GM12878 (cell line): ENCODE data around the gene TMEM167A. TPM values are rescaled to one million over a fixed set of nuclear protein-coding genes. Genes with fewer than 3 reads are reported as not detected.

Experiments used
- ASH2L ChIP-seq: fragments of 300-600, 200-600 bp; sonication (generic); IDR thresholded peaks from 2 replicates; pipeline ENCODE4 v1.6.1; 2017; ENCODE audit warnings: low read depth, mild to moderate bottlenecking, borderline replicate concordance
- CEBPZ ChIP-seq: fragments of 150-350 bp; IDR thresholded peaks from 2 replicates; pipeline ENCODE4 v1.6.1; 2016; ENCODE audit warnings: low read depth, low read length
- CREM ChIP-seq: IDR thresholded peaks from 2 replicates; pipeline ENCODE4 v1.6.1; 2014; ENCODE audit warnings: antibody characterized with exemption, low read depth
- NFYB ChIP-seq: IDR thresholded peaks from 2 replicates; pipeline ENCODE4 v1.6.1; 2011; ENCODE audit warnings: low read depth, mild to moderate bottlenecking, low read length, improper control_type of control experiment, moderate library complexity; ENCODE audit not compliant: insufficient read depth
- SIN3A ChIP-seq: IDR thresholded peaks from 2 replicates; pipeline ENCODE4 v1.6.1; 2012; ENCODE audit warnings: low read depth, low read length, improper control_type of control experiment
- SREBF1 ChIP-seq: IDR thresholded peaks from 2 replicates; pipeline ENCODE4 v1.6.1; 2012; ENCODE audit warnings: mild to moderate bottlenecking, low read length
- YY1 ChIP-seq: IDR thresholded peaks from 2 replicates; pipeline ENCODE4 v1.6.1; 2011; ENCODE audit warnings: low read depth, mild to moderate bottlenecking, low read length
- ZBTB33 ChIP-seq: fragments of 450-650 bp; IDR thresholded peaks from 2 replicates; pipeline ENCODE4 v1.6.1; 2017; ENCODE audit warnings: mild to moderate bottlenecking
- ZNF217 ChIP-seq: fragments of 450-650 bp; IDR thresholded peaks from 2 replicates; pipeline ENCODE4 v1.6.1; 2017; ENCODE audit warnings: antibody characterized with exemption, mild to moderate bottlenecking
- polyA plus RNA-seq, 11 experiments: library from polyadenylated mRNA; depleted of rRNA in 4 of 11; unstranded in 6 of 11; stranded (reverse) in 5 of 11; fragments of >200 nt; fragmentation: Nextera tagmentation in 4 of 11; fragmentation: Illumina TruSeq in 1 of 11; extraction: Ambion mirVana in 4 of 11; extraction: Trizol in 1 of 11; gene quantifications; 1 replicate in 1 of 11; 2 replicates in 10 of 11; pipeline versions ENCODE4 v1.2.1 to v1.2.3, GENCODE V29; 2011 to 2016; ENCODE audit warnings: inconsistent platforms in 2 of 11, missing spikeins in 2 of 11, low read depth in 1 of 11
- total RNA-seq, 4 experiments: library from RNA; depleted of rRNA in 3 of 4; stranded (reverse); fragments of >200 nt in 3 of 4; fragmentation: Illumina TruSeq in 1 of 4; extraction: Trizol in 1 of 4; gene quantifications; 2 replicates each; pipeline versions ENCODE4 v1.2.1 to v1.2.3, GENCODE V29; 2013 to 2021
- TF ChIP-seq, protein P1 (sequence below): fragments of 450-650 bp; IDR thresholded peaks from 2 replicates; pipeline ENCODE4 v1.6.1; 2016; ENCODE audit warnings: mild to moderate bottlenecking, moderate library complexity, borderline replicate concordance

Gene TMEM167A
- total and polyA plus RNA-seq, 10 of the 15 experiments (the other 5 are each of a cell fraction or from before 2014, with no cell fraction given): 29.5 to 363 (median 85.6) TPM

- TF ChIP-seq, protein P1, sequence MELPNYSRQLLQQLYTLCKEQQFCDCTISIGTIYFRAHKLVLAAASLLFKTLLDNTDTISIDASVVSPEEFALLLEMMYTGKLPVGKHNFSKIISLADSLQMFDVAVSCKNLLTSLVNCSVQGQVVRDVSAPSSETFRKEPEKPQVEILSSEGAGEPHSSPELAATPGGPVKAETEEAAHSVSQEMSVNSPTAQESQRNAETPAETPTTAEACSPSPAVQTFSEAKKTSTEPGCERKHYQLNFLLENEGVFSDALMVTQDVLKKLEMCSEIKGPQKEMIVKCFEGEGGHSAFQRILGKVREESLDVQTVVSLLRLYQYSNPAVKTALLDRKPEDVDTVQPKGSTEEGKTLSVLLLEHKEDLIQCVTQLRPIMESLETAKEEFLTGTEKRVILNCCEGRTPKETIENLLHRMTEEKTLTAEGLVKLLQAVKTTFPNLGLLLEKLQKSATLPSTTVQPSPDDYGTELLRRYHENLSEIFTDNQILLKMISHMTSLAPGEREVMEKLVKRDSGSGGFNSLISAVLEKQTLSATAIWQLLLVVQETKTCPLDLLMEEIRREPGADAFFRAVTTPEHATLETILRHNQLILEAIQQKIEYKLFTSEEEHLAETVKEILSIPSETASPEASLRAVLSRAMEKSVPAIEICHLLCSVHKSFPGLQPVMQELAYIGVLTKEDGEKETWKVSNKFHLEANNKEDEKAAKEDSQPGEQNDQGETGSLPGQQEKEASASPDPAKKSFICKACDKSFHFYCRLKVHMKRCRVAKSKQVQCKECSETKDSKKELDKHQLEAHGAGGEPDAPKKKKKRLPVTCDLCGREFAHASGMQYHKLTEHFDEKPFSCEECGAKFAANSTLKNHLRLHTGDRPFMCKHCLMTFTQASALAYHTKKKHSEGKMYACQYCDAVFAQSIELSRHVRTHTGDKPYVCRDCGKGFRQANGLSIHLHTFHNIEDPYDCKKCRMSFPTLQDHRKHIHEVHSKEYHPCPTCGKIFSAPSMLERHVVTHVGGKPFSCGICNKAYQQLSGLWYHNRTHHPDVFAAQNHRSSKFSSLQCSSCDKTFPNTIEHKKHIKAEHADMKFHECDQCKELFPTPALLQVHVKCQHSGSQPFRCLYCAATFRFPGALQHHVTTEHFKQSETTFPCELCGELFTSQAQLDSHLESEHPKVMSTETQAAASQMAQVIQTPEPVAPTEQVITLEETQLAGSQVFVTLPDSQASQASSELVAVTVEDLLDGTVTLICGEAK: no peak
- no peak for TF ChIP-seq CEBPZ
- no peak for TF ChIP-seq ASH2L
- no peak for TF ChIP-seq ZBTB33
- no peak for TF ChIP-seq CREM
- TF ChIP-seq ZNF217: no peak
- no peak for TF ChIP-seq SIN3A
- TF ChIP-seq YY1: no peak
- no peak for TF ChIP-seq SREBF1
- TF ChIP-seq NFYB: no peak
These were observed 41.3 kb upstream of the TMEM167A start (continued) for GRCh38 chr5:83118471-83118870.
